Liver (tissue), 9 donors: ENCODE results near the gene SPTLC3. TPM values are rescaled to one million over a fixed set of nuclear protein-coding genes. Genes with fewer than 3 reads are reported as not detected.

Source experiments
- DNase-seq: peaks from one replicate; pipeline ENCODE4 v3.0.0-alpha.2; 2017; ENCODE audit warnings: low spot score
- H3K27ac ChIP-seq, 2 donors: one replicate each; pipeline ENCODE4 v1.7.0; 2013; ENCODE audit warnings: inconsistent platforms in 2 of 2, low read length in 2 of 2, control low read depth in 1 of 2, low read depth in 1 of 2, mild to moderate bottlenecking in 1 of 2
- H3K27me3 ChIP-seq, 4 donors: one replicate each; pipeline versions ENCODE4 v1.6.1 to v1.7.0; 2013; ENCODE audit warnings: low read length in 3 of 4, inconsistent platforms in 1 of 4, mild to moderate bottlenecking in 1 of 4, moderate library complexity in 1 of 4; ENCODE audit not compliant: control insufficient read depth in 4 of 4, insufficient read depth in 4 of 4
- H3K36me3 ChIP-seq, 4 donors: one replicate each; pipeline versions ENCODE4 v1.6.1 to v1.7.0; 2013; ENCODE audit warnings: low read length in 3 of 4, mild to moderate bottlenecking in 3 of 4, low read depth in 1 of 4, moderate library complexity in 1 of 4; ENCODE audit not compliant: control insufficient read depth in 4 of 4, insufficient read depth in 3 of 4
- H3K4me1 ChIP-seq, 4 donors: one replicate each; pipeline versions ENCODE4 v1.6.1 to v1.7.0; 2013; ENCODE audit warnings: low read length in 3 of 4, mild to moderate bottlenecking in 3 of 4, moderate library complexity in 1 of 4; ENCODE audit not compliant: control insufficient read depth in 4 of 4, insufficient read depth in 4 of 4
- H3K4me3 ChIP-seq, 3 donors: one replicate each; pipeline versions ENCODE4 v1.6.1 to v1.7.0; 2013; ENCODE audit warnings: low read length in 3 of 3, control low read depth in 1 of 3, low read depth in 1 of 3, mild to moderate bottlenecking in 1 of 3
- H3K9ac ChIP-seq, 2 donors: one replicate each; pipeline ENCODE4 v1.7.0; 2013; ENCODE audit warnings: low read length in 2 of 2, mild to moderate bottlenecking in 2 of 2, moderate library complexity in 2 of 2, control low read depth in 1 of 2, low read depth in 1 of 2
- H3K9me3 ChIP-seq, 4 donors: one replicate each; pipeline versions ENCODE4 v1.6.1 to v1.7.0; 2013; ENCODE audit warnings: low read length in 3 of 4; ENCODE audit not compliant: control insufficient read depth in 4 of 4
- EGR1 ChIP-seq, 2 donors: IDR thresholded peaks; 2 replicates each; pipeline ENCODE4 v1.6.1; 2016 to 2018; ENCODE audit warnings: antibody characterized with exemption in 2 of 2, low read depth in 2 of 2
- FOXA1 ChIP-seq: IDR thresholded peaks from 2 replicates; pipeline ENCODE4 v1.6.1; 2016; ENCODE audit warnings: antibody characterized with exemption
- FOXA2 ChIP-seq: IDR thresholded peaks from 2 replicates; pipeline ENCODE4 v1.6.1; 2016; ENCODE audit warnings: antibody characterized with exemption
- GABPA ChIP-seq, 2 donors: IDR thresholded peaks in 1 of 2; conservative IDR thresholded peaks in 1 of 2; 2 replicates each; pipeline ENCODE4 v1.6.1; 2016; ENCODE audit warnings: antibody characterized with exemption in 2 of 2, mild to moderate bottlenecking in 1 of 2, moderate library complexity in 1 of 2
- HNF4A ChIP-seq, 2 donors: conservative IDR thresholded peaks; 2 replicates each; pipeline ENCODE4 v1.6.1; 2016; ENCODE audit warnings: antibody characterized with exemption in 2 of 2, mild to moderate bottlenecking in 2 of 2
- HNF4G ChIP-seq: IDR thresholded peaks from 2 replicates; pipeline ENCODE4 v1.6.1; 2016; ENCODE audit warnings: antibody characterized with exemption
- JUND ChIP-seq, 2 donors: IDR thresholded peaks; 2 replicates each; pipeline ENCODE4 v1.6.1; 2016; ENCODE audit warnings: antibody characterized with exemption in 2 of 2
- NR2F2 ChIP-seq: IDR thresholded peaks from 2 replicates; pipeline ENCODE4 v1.6.1; 2016; ENCODE audit warnings: antibody characterized with exemption
- RAD21 ChIP-seq, 2 donors: IDR thresholded peaks; 2 replicates each; pipeline ENCODE4 v1.6.1; 2016; ENCODE audit warnings: antibody characterized with exemption in 2 of 2, mild to moderate bottlenecking in 2 of 2
- RXRA ChIP-seq, 2 donors: IDR thresholded peaks; 2 replicates each; pipeline ENCODE4 v1.6.1; 2017 to 2018; ENCODE audit warnings: antibody characterized with exemption in 2 of 2, mild to moderate bottlenecking in 1 of 2
- SP1 ChIP-seq: IDR thresholded peaks from 2 replicates; pipeline ENCODE4 v1.6.1; 2018; ENCODE audit warnings: antibody characterized with exemption, mild to moderate bottlenecking
- TAF1 ChIP-seq: conservative IDR thresholded peaks from 2 replicates; pipeline ENCODE4 v1.6.1; 2016; ENCODE audit warnings: antibody characterized with exemption, mild to moderate bottlenecking
- YY1 ChIP-seq: IDR thresholded peaks from 2 replicates; pipeline ENCODE4 v1.6.1; 2016; ENCODE audit warnings: antibody characterized with exemption, mild to moderate bottlenecking
- WGBS: extraction: QIAGEN DNeasy Blood & Tissue Kit; methylation state at CpG from one replicate; pipeline ENCODE4 v1.1.7; 2013; 5-methylcytosine and 5-hydroxymethylcytosine counted together
- polyA plus RNA-seq, 2 donors: library from polyadenylated mRNA; stranded (reverse) in 1 of 2; unstranded in 1 of 2; fragments of 200-250 nt in 1 of 2; fragments of >200 nt in 1 of 2; fragmentation: Nextera tagmentation in 1 of 2; extraction: Ambion mirVana in 1 of 2; gene quantifications; one replicate each; pipeline versions ENCODE4 v1.2.1 to v1.2.3, GENCODE V29; 2013 to 2015
- total RNA-seq, 2 donors: library from RNA; depleted of rRNA; stranded (reverse); fragments of >200 nt; gene quantifications; one replicate each; pipeline ENCODE4 v1.2.3, GENCODE V29; 2014
- TF ChIP-seq, protein P1 (sequence below): IDR thresholded peaks from 2 replicates; pipeline ENCODE4 v1.6.1; 2016; ENCODE audit warnings: antibody characterized with exemption, mild to moderate bottlenecking
- TF ChIP-seq, protein P2 (sequence below): fragments of 150-350 bp; IDR thresholded peaks from 2 replicates; pipeline ENCODE4 v1.5.1; 2017; ENCODE audit warnings: improper control_type of control experiment, low read depth, low read length; ENCODE audit not compliant: missing input control
- TF ChIP-seq, protein P3 (sequence below): IDR thresholded peaks from 2 replicates; pipeline ENCODE4 v1.6.1; 2016; ENCODE audit warnings: antibody characterized with exemption
- TF ChIP-seq, protein P4 (sequence below): IDR thresholded peaks from 2 replicates; pipeline ENCODE4 v1.6.1; 2016; ENCODE audit warnings: antibody characterized with exemption
- donor health status: healthy.
- donor health status: healthy.
- donor health status: healthy.
- donor health status: healthy.
- donor health status: healthy.

SPTLC3 gene
- total and polyA plus RNA-seq, 4 donors, result 4.2 to 40.9 (median 20.4) TPM

DNA sequence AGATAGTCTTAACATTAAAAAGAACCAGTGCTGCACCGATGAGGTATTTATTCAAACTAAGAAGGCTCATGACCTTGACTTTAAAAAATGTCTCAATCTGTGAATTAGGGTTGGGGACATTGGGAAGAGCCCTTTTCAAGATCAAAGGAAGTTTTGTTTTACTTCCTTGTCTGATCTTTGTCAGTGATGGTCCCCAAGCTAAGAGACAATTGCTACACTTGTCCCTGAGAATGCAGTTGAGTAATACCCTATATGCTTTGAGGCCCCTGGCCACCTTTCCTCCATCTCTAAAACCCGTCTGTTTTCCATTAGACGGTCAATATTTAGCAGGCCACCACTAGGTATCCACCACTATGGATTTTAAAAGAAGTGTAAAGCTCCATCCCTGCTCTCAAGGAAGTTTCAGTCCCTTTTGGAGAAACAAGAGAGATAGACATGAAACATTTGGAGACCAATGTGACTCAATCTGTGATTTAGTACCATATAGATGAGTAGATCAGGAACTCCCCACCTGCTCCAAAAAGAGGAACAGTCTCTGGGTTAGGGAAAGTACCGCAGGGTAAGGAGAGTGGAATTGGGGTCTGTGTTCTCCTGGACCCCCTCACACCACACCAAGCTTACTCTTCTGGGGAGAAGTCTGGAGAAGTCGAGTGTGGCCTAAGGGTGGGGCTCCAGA is 113.2 kb downstream of the SPTLC3 start:
- DNase-seq, result no peak
- Histone ChIP-seq H3K4me3 (no peak overlapping the region), H3K9me3 (no peaks in the 10 kb centered on the region), H3K27ac (no peak overlapping the region), H3K27me3 (no peaks in the 10 kb centered on the region), H3K9ac (no peak overlapping the region), H3K36me3 (peaks cover 0 to 21% (median 3%) of the 10 kb centered on the region in 4 donors), H3K4me1 (no peaks in the 10 kb centered on the region)
- TF ChIP-seq EGR1 (IDR thresholded peaks at IDR 0.05; ENCODE audit: low read depth in 2 of 2) (no peak), HNF4G (no peak), SP1 (no peak), FOXA2 (no peak), YY1 (no peak), RAD21 (IDR thresholded peaks at IDR 0.05) (no peak), RXRA (IDR thresholded peaks at IDR 0.05) (no peak), FOXA1 (no peak), TAF1 (no peak)
- TF ChIP-seq, protein P1, sequence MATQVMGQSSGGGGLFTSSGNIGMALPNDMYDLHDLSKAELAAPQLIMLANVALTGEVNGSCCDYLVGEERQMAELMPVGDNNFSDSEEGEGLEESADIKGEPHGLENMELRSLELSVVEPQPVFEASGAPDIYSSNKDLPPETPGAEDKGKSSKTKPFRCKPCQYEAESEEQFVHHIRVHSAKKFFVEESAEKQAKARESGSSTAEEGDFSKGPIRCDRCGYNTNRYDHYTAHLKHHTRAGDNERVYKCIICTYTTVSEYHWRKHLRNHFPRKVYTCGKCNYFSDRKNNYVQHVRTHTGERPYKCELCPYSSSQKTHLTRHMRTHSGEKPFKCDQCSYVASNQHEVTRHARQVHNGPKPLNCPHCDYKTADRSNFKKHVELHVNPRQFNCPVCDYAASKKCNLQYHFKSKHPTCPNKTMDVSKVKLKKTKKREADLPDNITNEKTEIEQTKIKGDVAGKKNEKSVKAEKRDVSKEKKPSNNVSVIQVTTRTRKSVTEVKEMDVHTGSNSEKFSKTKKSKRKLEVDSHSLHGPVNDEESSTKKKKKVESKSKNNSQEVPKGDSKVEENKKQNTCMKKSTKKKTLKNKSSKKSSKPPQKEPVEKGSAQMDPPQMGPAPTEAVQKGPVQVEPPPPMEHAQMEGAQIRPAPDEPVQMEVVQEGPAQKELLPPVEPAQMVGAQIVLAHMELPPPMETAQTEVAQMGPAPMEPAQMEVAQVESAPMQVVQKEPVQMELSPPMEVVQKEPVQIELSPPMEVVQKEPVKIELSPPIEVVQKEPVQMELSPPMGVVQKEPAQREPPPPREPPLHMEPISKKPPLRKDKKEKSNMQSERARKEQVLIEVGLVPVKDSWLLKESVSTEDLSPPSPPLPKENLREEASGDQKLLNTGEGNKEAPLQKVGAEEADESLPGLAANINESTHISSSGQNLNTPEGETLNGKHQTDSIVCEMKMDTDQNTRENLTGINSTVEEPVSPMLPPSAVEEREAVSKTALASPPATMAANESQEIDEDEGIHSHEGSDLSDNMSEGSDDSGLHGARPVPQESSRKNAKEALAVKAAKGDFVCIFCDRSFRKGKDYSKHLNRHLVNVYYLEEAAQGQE, result no peak
- TF ChIP-seq, protein P2, sequence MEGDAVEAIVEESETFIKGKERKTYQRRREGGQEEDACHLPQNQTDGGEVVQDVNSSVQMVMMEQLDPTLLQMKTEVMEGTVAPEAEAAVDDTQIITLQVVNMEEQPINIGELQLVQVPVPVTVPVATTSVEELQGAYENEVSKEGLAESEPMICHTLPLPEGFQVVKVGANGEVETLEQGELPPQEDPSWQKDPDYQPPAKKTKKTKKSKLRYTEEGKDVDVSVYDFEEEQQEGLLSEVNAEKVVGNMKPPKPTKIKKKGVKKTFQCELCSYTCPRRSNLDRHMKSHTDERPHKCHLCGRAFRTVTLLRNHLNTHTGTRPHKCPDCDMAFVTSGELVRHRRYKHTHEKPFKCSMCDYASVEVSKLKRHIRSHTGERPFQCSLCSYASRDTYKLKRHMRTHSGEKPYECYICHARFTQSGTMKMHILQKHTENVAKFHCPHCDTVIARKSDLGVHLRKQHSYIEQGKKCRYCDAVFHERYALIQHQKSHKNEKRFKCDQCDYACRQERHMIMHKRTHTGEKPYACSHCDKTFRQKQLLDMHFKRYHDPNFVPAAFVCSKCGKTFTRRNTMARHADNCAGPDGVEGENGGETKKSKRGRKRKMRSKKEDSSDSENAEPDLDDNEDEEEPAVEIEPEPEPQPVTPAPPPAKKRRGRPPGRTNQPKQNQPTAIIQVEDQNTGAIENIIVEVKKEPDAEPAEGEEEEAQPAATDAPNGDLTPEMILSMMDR, result no peak
- TF ChIP-seq, protein P3, sequence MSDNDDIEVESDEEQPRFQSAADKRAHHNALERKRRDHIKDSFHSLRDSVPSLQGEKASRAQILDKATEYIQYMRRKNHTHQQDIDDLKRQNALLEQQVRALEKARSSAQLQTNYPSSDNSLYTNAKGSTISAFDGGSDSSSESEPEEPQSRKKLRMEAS, result no peak
- TF ChIP-seq, protein P4, sequence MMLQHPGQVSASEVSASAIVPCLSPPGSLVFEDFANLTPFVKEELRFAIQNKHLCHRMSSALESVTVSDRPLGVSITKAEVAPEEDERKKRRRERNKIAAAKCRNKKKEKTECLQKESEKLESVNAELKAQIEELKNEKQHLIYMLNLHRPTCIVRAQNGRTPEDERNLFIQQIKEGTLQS, result no peak
- WGBS, result 95% methylated on average over 5 of the region's 5 CpGs

DNA sequence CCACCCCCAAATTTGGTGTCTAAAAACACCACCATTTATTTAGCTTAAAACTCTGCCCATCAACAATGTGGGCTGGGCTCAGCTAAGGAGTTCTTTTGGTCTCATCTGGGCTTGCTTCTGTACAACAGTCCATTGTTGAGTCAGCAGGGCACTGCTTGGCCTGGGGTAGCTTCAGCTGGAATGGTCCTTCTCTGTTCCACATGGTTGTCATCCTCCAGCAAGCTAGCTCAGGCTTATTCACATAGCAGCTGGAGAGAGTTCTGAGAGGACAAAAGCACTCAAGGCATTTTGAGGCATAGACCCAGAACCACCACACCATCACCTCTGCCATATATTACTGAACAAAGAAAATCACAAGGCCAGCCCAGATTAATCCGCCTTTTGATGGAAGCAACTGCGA is 116.7 kb downstream of the SPTLC3 start:
- Histone ChIP-seq H3K27me3 (no peaks in the 10 kb centered on the region), H3K4me1 (no peaks in the 10 kb centered on the region), H3K36me3 (peaks cover 0 to 30% (median 13%) of the 10 kb centered on the region in 4 donors), H3K27ac (no peak overlapping the region), H3K9ac (no peak overlapping the region), H3K9me3 (peaks cover 0 to 3% (median 0%) of the 10 kb centered on the region in 4 donors), H3K4me3 (no peak overlapping the region)
- WGBS, result 94% methylated on average over 2 of the region's 2 CpGs
- no peak for TF ChIP-seq YY1
- no peak for TF ChIP-seq GABPA (IDR thresholded peaks at IDR 0.05 in 1 of 2, conservative IDR thresholded peaks at IDR 0.05 in 1 of 2)
- TF ChIP-seq HNF4A (conservative IDR thresholded peaks at IDR 0.05), result no peak
- TF ChIP-seq, protein P1, result no peak
- TF ChIP-seq, protein P3, result no peak
- no peak for TF ChIP-seq SP1
- no peak for TF ChIP-seq RXRA (IDR thresholded peaks at IDR 0.05)
- TF ChIP-seq FOXA2, result no peak
- TF ChIP-seq, protein P2, result no peak
- TF ChIP-seq NR2F2, result no peak
- TF ChIP-seq, protein P4, result no peak
- TF ChIP-seq JUND (IDR thresholded peaks at IDR 0.05), result no peak
- no peak for DNase-seq
